GM19467 (cell line): ENCODE data around the gene CRABP2.

Experiments used
- ATAC-seq: cut with Tn5 transposase; IDR thresholded peaks from one replicate; pipeline ENCODE4 v1.9.1; 2021; ENCODE audit warnings: mild to moderate bottlenecking, moderate library complexity; ENCODE audit not compliant: unreplicated experiment

The CRABP2 gene

DNA sequence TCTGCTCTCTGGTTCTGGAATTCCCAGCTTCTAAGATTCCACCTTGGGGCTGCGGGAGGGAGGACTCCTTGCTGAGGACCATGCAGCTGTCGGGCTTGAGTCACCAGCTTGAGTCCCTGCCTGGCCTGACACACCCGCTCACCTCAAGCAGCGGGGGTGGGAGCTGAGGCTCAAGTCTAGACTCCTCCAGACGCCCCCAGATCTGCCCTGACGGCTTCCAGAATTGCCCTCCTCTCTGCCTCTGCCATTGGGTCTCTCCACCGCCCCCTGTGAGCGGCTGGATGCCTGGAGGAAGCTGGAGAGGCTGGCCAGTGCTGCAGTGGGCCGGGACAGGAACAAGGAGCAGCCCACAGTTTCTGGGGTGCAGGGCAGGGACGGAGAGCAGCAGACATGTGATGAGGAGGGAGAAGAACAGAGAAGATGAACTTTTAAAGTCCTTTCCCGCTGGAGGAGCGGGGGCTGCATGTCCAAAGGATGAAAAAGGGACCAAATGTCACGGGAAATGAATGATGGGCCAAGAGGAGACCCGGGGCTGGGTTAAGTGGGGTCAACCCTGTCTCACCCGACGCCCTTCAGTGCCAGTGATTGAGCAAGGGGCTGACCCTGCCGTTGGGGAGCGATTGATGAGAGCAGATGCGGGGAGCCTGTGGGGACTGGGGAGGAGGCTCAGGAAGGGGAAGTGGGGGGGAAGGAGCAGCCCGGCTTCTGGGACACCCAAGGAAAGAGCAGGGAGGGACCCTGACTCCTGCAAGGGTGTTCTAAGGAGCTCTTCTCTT, 13.5 kb downstream of the CRABP2 start:
- no peak for ATAC-seq

DNA sequence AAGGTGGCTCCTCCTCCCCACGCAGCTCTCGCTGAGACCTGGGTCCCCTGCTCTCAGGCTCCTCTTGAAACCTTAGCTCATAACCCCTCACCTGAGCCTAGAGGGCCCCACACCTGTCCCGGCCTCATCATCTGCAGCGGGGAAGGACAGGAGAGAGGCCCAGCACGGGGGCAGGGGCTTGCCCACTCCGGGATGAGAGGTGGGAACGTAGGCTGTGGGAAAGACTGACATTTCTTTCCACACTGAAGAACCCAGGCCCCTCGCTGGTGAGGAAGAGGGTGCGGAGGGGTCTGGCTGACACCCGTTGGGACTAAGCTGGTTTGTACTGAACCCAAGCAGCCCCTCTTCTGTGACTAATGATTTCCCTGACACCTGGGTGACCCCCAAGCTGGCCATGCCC, 14.2 kb downstream of the CRABP2 start:
- no peak for ATAC-seq

- no peak for ATAC-seq
These were observed 14.7 kb downstream of the CRABP2 start for GRCh38 chr1:156690675-156691036.

- no peak for ATAC-seq
These were observed 15.3 kb downstream of the CRABP2 start for GRCh38 chr1:156689953-156690674.

DNA sequence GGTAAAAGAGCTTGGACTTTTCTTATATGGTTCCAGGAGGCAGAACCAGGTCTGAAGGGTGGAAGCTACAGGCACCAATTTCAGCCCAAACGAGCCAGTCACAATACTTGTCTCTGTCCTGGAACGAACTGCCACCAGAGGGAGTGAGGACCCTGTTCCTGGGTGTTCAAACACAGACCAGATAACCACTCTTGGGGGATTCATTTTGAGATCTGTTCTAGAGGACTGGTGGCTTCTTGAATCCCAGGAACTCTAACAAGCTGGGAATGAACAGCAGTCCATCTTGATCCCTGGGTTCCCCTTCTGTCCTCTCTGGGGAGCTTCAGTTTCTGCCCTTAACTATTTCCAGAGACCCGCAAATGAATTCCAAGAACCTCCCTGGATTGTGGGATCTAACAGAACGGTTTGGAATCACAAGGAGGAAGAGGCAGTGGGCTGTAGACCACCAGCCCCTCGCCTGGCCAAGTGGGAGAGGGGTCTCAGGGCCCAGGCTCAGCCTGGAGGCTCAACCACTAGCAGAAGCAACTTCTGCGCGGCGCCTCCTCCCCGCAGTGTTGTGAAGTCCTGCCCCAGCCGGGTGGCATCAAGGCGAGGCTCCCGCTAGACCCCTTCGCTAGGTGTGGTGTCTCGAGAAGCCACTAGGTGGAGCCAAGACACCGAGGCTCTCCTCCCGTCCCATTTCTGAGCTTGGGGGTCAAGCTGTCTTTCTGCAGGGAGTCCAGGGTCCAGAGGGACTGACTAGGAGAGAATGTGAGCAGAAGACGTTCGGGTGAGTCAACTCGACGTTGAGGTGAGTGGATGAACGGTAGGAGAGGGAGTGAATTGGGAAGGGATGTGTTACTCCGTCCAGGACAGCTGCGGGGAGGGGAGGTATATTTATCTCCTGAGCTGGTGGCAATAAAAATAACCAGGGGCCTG, 16.1 kb downstream of the CRABP2 start:
- ATAC-seq: no peak

DNA sequence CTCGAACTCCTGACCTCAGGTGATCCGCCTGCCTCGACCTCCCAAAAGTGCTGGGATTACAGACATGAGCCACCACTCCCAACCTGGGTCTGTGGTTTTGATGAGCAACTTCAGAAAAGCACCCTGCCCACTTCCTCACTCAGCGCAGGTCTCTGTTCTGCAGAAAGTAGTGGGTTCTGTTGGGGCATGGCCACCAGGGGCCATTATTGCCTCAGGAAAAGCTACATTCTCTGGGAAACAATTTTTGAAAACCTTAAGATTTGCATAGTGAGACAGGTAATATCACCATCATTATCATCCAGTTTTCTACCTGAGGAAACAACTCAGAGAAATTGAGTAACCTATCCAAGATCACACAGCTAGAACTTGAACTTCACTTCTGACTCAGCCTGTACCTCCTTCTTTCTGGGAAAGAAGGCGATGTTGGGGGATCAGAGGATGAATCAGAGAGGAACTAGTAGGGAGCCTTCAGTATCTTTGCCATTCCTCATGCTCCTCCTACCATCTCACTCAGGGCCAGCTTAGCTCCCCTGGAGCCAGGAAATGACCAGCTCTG, 21.1 kb downstream of the CRABP2 start:
- ATAC-seq: no peak

- no peak for ATAC-seq
These were observed 23.1 kb downstream of the CRABP2 start for GRCh38 chr1:156682166-156682890.

DNA sequence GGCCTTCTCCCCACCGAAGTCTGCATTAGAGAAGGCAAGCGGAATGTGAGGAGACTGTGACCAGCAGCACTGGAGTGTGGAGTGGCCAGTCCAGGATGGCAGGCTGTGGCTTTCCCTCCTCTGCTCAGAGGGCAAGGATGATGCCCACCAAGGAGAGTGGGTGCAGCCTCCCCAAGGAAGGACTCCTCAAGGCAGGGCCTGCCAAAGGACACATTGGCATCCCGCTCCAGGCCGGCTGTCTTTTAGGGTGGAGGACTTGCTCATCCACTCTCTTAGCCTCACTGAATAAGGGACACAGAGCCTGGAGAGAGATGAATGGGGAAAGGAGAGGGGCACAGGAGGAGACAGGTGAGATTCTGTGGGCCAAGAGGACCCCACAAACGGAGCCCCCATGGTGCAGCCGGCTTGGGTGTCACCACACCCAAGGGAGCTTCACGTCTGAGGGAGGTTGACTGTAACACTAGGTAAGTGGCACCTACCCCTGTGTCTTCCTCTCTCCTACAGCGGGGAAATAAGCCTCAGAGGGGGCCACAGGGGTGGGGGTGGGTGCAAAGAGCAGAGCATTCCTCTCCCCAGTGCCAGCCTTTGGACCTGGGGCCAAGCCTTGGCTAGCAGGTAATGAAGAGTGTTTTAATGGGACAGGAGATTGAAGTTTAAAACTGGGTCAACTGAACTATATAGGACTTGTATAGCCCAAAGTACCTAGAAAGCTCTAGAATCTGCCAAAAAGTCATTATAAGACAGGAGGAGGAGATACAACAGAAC, 24.0 kb downstream of the CRABP2 start:
- no peak for ATAC-seq

DNA sequence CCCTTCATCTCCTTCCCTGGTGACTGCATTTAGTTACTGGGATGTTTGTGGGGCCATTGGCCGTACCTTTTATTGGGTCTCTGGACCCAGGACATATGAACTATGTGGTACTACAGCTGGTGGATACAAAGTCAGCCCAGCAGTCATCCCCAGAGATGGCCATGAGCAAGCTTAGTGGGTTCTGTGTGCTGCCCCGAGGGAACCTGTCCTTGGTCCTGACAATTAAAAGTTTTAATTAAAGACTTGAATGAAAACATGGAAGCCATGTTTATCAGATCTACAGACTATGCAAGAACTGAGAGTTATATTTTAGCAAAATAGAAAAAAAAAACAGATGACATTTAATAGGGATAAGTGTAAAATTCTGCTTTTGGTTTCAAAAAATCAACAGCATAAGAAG, 25.3 kb downstream of the CRABP2 start:
- no peak for ATAC-seq

GRCh38 chr1:156677616-156678596, 27.5 kb downstream of the CRABP2 start:
- ATAC-seq: no peak

DNA sequence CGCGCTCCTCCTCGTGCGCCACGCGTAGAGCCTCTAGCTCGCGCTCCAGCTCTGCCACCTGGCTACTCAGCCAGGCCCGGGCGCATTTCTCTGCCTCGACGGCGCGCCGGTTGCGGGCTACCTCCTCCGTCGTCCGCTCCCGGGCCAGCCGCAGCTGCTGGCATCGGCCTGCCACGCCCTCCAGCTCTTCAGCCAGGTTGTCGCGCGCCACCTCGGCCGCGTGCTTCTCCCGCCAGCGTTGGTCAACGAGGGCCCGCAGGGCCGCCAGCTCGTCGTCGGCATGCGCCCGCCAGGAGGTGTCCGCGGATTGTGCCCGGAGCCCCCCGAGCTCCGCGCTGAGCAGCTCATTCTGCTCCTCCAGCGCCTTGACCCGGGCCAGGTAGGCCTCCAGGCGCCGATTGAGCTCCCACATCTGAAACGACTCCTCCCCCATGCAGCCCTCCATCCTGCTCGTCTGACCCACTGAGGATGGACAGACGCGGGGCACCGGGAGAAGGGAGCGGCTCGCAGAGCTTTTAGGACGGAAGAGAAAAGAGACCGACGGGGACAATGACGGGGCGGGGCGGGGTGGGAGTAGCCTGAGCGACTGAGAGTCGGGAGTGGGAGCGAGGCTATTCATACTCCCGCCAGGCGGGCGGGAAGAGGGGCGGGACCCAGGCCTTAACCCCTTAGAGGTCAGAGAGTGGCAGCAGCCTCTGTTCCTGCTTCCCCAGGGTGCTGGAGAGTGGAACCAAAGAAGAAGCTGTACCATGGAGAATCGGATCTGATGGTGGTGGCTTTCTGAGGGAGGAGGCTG, 28.4 kb downstream of the CRABP2 start, which contains the start of gene NES:
Gene NES, minus strand, starts transcription at position 588 of the 796 bp plus-strand sequence. Its CDS starts 143 bp downstream, at position 445.
- no peak for ATAC-seq

DNA sequence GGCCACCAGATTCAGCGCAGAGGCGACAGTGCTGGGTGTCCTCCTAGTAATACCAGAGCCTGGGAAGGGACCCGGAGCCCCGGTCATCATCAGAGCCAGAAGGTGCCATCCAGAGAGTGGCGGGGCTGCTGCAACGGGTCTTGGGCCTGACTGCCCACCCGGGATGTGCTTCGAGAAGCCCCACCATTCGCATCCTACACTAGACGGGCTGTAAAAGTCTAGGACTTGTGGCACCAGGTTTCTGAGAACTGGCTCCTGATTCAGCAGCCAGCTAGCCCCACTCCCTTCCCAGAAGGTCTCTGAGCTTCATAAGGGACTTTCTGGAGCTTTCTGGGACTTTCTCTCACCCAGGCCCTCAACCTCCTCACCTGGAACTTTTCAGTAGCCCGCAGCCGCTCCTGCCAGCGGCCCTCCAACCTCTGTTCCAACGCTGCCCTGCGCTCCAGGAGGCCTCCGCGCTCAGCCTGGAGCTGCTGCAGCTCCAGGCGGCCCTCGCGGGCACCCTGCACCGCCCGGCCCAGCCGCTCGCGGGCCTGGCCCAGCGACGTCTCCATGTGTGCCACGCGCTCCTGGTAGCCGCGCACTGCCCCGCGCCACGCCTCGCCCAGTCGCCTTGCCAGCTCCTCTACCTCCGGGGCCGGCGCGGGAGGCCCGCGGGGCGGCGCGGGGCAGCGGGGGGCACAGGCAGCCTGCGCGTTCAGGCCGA, 29.1 kb downstream of the CRABP2 start:
- no peak for ATAC-seq

GRCh38 chr1:156675210-156676113, 29.9 kb downstream of the CRABP2 start:
- ATAC-seq: no peak

GRCh38 chr1:156673387-156674121, 31.8 kb downstream of the CRABP2 start:
- no peak for ATAC-seq

DNA sequence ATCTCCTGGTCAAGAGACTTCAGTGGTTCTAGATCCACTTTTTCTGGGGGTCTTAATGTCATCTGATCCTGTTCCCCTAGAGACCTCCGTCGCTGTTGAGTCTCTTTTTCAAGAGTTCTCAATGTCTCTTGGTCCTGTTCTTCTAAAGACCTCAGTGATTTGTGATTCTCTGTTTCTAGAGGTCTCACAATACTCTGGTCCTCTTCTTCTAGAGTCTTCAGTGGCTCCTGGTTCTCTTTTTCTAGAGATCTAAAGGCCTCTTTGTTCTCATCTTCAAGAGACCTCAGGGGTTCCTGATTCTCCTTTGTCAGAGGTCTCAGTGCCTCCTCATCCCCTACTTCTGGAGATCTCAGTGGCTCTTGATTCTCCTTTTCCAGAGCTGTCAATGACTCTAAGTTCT, 33.6 kb downstream of the CRABP2 start:
- no peak for ATAC-seq
